GM23338 (cell line): ENCODE data around the gene SH2D2A. TPM values are rescaled to one million over a fixed set of nuclear protein-coding genes. Genes with fewer than 3 reads are reported as not detected.

Experiments used
- ATAC-seq: fragments of 200-7000 bp; cut with Tn5 transposase; 3 replicates; pipeline ENCODE4 v1.9.1; 2020
- DNase-seq: peaks from one replicate; pipeline ENCODE4 v3.0.0-alpha.2; 2015; ENCODE audit warnings: low spot score
- H2AFZ ChIP-seq: fragments of 200-600 bp; sonication (generic); 2 replicates; pipeline ENCODE4 v1.8.0; 2016; ENCODE audit warnings: antibody characterized with exemption, mild to moderate bottlenecking, moderate library complexity
- H3F3A ChIP-seq: fragments of 200-600 bp; sonication (generic); replicated peaks from 2 replicates; pipeline ENCODE4 v1.8.0; 2017; ENCODE audit warnings: antibody characterized with exemption, mixed run types, low read depth
- H3K27ac ChIP-seq: fragments of 200-600 bp; sonication (generic); 2 replicates; pipeline ENCODE4 v1.6.1; 2016; ENCODE audit warnings: low read depth
- H3K27me3 ChIP-seq: fragments of 200-600 bp; sonication (generic); 2 replicates; pipeline ENCODE4 v1.8.0; 2016; ENCODE audit warnings: mild to moderate bottlenecking, mixed run types, moderate library complexity; ENCODE audit not compliant: insufficient read depth
- H3K36me3 ChIP-seq: fragments of 200-600 bp; sonication (generic); 2 replicates; pipeline ENCODE4 v1.8.0; 2016; ENCODE audit warnings: mild to moderate bottlenecking; ENCODE audit not compliant: insufficient read depth
- H3K4me1 ChIP-seq: fragments of 200-600 bp; sonication (generic); 2 replicates; pipeline ENCODE4 v1.8.0; 2016; ENCODE audit warnings: mild to moderate bottlenecking, moderate library complexity; ENCODE audit not compliant: insufficient read depth
- H3K4me2 ChIP-seq: fragments of 200-600 bp; sonication (generic); 2 replicates; pipeline ENCODE4 v1.7.1; 2017; ENCODE audit warnings: mixed run types
- H3K4me3 ChIP-seq: fragments of 200-600 bp; sonication (generic); 2 replicates; pipeline ENCODE4 v1.6.1; 2016; ENCODE audit warnings: mixed run types
- H3K79me2 ChIP-seq: fragments of 200-600 bp; sonication (generic); replicated peaks from 2 replicates; pipeline ENCODE4 v1.8.0; 2017; ENCODE audit warnings: mild to moderate bottlenecking; ENCODE audit not compliant: insufficient read depth
- H3K9me2 ChIP-seq: fragments of 200-600 bp; sonication (generic); 2 replicates; pipeline ENCODE4 v1.8.0; 2017; ENCODE audit not compliant: insufficient read depth
- H4K20me1 ChIP-seq: fragments of 200-600 bp; sonication (generic); replicated peaks from 2 replicates; pipeline ENCODE4 v1.8.0; 2017; ENCODE audit warnings: mild to moderate bottlenecking; ENCODE audit not compliant: insufficient read depth
- H3K27ac Mint-ChIP-seq: 2 replicates; pipeline ENCODE4 v1.8.0; 2020; ENCODE audit warnings: inconsistent platforms, mild to moderate bottlenecking, moderate library complexity, mixed read lengths
- H3K27me3 Mint-ChIP-seq: 3 replicates; pipeline ENCODE4 v1.8.0; 2022; ENCODE audit warnings: low read depth, mild to moderate bottlenecking, moderate library complexity, mixed read lengths, inconsistent platforms; ENCODE audit not compliant: insufficient read depth, poor library complexity
- H3K36me3 Mint-ChIP-seq: 3 replicates; pipeline ENCODE4 v1.8.0; 2021; ENCODE audit warnings: low read depth, mild to moderate bottlenecking, inconsistent platforms, moderate library complexity, mixed read lengths
- H3K4me1 Mint-ChIP-seq: 3 replicates; pipeline ENCODE4 v1.8.0; 2020; ENCODE audit warnings: mild to moderate bottlenecking, inconsistent platforms, mixed read lengths
- H3K4me3 Mint-ChIP-seq: 3 replicates; pipeline ENCODE4 v1.8.0; 2021; ENCODE audit warnings: moderate library complexity, mild to moderate bottlenecking, inconsistent platforms, mixed read lengths
- H3K9me3 Mint-ChIP-seq: 3 replicates; pipeline ENCODE4 v1.8.0; 2020; ENCODE audit warnings: moderate library complexity, mild to moderate bottlenecking, inconsistent platforms, mixed read lengths
- EZH2phosphoT487 ChIP-seq: fragments of 200-600 bp; sonication (generic); IDR thresholded peaks from one replicate; pipeline ENCODE4 v1.8.1; 2018; ENCODE audit warnings: antibody characterized with exemption; ENCODE audit not compliant: unreplicated experiment
- NANOG ChIP-seq: IDR thresholded peaks from 2 replicates; pipeline ENCODE4 v1.6.1; 2016; ENCODE audit warnings: antibody characterized with exemption, borderline replicate concordance
- STAT1 ChIP-seq: IDR thresholded peaks from one replicate; pipeline ENCODE4 v1.6.1; 2016; ENCODE audit warnings: antibody characterized with exemption; ENCODE audit not compliant: unreplicated experiment
- ZNF114 ChIP-seq: fragments of 250-450 bp; sonication (Bioruptor Pico); IDR thresholded peaks from 2 replicates; pipeline ENCODE4 v1.5.0; 2020; ENCODE audit warnings: mild to moderate bottlenecking, moderate library complexity
- ZNF331 ChIP-seq: fragments of 250-450 bp; sonication (Bioruptor Pico); IDR thresholded peaks from 2 replicates; pipeline ENCODE4 v1.5.0; 2020; ENCODE audit warnings: low read depth, mild to moderate bottlenecking, moderate library complexity
- polyA plus RNA-seq: library from polyadenylated mRNA; unstranded; fragments of >200 nt; fragmentation: Nextera tagmentation; extraction: Ambion mirVana; gene quantifications from 2 replicates; pipeline ENCODE4 v1.2.1, GENCODE V29; 2016
- total RNA-seq: library from RNA; depleted of rRNA; stranded (reverse); fragments of >200 nt; shearing (Covaris generic); gene quantifications from 2 replicates; pipeline ENCODE4 v1.2.3, GENCODE V29; 2014
- TF ChIP-seq, protein P1 (sequence below): IDR thresholded peaks from 2 replicates; pipeline ENCODE4 v1.6.1; 2016; ENCODE audit warnings: antibody characterized with exemption
- TF ChIP-seq, protein P2 (sequence below): IDR thresholded peaks from one replicate; pipeline ENCODE4 v1.6.1; 2018; ENCODE audit warnings: antibody characterized with exemption; ENCODE audit not compliant: unreplicated experiment
- TF ChIP-seq, protein P3 (sequence below), 2 experiments: fragments of 200-600 bp in 1 of 2; sonication (generic) in 1 of 2; conservative IDR thresholded peaks; 2 replicates each; pipeline versions ENCODE4 v1.5.1 to v1.6.1; 2016 to 2017; ENCODE audit warnings: antibody characterized with exemption in 2 of 2, low read depth in 2 of 2, mild to moderate bottlenecking in 2 of 2, moderate library complexity in 1 of 2

The SH2D2A gene
- total and polyA plus RNA-seq, 2 experiments from 2014 or later: 5.5 to 11.5 TPM

DNA sequence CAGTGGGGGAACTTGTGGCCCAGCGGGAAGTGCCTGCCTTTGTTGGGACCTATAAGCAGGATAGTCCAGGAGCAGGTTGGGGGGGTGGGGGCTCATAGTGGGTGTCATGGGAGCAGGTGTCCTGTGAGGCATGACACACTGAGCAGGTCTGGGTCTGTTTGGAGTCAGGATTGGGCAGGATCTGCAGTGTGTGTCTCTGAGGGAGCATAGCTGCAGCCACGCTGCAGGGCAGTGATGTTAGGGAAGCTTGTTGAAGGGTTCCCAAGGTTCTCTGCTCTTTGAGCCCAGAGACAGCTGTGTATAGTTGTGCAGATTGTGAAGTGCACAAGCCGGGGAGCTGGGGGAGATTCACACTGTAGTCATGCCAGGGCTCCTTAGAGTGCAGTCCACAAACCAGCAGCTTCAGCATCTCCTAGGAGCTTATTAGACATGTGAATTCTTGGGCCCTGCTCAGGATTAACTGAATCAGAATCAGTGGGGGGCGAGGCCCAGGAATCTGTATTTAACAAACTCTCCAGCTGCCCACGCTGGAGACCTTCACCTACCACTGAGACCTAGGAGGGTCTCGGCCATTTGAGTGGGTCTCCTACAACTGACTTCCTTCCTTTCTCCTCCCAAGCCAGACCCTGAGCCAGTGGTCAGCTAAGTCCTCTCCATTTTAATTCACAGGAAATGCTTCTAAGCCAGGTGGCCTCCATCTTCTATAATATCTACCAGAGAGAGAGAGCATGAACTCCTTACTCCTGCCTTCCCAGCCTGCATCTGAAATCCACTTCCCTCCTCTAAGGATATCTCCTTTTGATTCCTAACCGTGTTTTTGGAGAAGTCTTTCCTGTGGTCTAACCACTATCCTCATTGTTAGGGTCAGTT lies 31.2 kb upstream of the SH2D2A start:
- peak overlapping the region; percentile 81 for H3K4me2 ChIP-seq
- no peaks in the 10 kb centered on the region; the same call in 1 of the 2 replicates for H4K20me1 ChIP-seq
- ATAC-seq (no peak), DNase-seq (no peak)
- H3K27me3 Mint-ChIP-seq: peaks cover 88% of the 10 kb centered on the region
- H3K79me2 ChIP-seq: no peaks in the 10 kb centered on the region
- no peak overlapping the region for H3K27ac Mint-ChIP-seq
- no peaks in the 10 kb centered on the region for H3K9me3 Mint-ChIP-seq
- H3K4me3 ChIP-seq: peak overlapping the region; percentile 63
- no peak overlapping the region for H3K27ac ChIP-seq
- no peaks in the 10 kb centered on the region for H3F3A ChIP-seq
- H3K9me2 ChIP-seq: no peaks in the 10 kb centered on the region
- H3K36me3 ChIP-seq: no peaks in the 10 kb centered on the region
- no peaks in the 10 kb centered on the region for H3K36me3 Mint-ChIP-seq
- peaks cover 16% of the 10 kb centered on the region for H3K4me1 Mint-ChIP-seq
- TF ChIP-seq, protein P1, sequence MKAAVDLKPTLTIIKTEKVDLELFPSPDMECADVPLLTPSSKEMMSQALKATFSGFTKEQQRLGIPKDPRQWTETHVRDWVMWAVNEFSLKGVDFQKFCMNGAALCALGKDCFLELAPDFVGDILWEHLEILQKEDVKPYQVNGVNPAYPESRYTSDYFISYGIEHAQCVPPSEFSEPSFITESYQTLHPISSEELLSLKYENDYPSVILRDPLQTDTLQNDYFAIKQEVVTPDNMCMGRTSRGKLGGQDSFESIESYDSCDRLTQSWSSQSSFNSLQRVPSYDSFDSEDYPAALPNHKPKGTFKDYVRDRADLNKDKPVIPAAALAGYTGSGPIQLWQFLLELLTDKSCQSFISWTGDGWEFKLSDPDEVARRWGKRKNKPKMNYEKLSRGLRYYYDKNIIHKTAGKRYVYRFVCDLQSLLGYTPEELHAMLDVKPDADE: no peak
- no peak for TF ChIP-seq ZNF331 (CRISPR knock-in tag)
- TF ChIP-seq, protein P2, sequence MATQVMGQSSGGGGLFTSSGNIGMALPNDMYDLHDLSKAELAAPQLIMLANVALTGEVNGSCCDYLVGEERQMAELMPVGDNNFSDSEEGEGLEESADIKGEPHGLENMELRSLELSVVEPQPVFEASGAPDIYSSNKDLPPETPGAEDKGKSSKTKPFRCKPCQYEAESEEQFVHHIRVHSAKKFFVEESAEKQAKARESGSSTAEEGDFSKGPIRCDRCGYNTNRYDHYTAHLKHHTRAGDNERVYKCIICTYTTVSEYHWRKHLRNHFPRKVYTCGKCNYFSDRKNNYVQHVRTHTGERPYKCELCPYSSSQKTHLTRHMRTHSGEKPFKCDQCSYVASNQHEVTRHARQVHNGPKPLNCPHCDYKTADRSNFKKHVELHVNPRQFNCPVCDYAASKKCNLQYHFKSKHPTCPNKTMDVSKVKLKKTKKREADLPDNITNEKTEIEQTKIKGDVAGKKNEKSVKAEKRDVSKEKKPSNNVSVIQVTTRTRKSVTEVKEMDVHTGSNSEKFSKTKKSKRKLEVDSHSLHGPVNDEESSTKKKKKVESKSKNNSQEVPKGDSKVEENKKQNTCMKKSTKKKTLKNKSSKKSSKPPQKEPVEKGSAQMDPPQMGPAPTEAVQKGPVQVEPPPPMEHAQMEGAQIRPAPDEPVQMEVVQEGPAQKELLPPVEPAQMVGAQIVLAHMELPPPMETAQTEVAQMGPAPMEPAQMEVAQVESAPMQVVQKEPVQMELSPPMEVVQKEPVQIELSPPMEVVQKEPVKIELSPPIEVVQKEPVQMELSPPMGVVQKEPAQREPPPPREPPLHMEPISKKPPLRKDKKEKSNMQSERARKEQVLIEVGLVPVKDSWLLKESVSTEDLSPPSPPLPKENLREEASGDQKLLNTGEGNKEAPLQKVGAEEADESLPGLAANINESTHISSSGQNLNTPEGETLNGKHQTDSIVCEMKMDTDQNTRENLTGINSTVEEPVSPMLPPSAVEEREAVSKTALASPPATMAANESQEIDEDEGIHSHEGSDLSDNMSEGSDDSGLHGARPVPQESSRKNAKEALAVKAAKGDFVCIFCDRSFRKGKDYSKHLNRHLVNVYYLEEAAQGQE: no peak
- TF ChIP-seq NANOG: no peak
- no peak for TF ChIP-seq STAT1
- no peak for TF ChIP-seq EZH2phosphoT487
- peaks cover 12% of the 10 kb centered on the region for H3K4me1 ChIP-seq
- H3K27me3 ChIP-seq: peaks cover 99% of the 10 kb centered on the region
- H3K4me3 Mint-ChIP-seq: peak overlapping the region; percentile 66
- H2AFZ ChIP-seq: peak overlapping the region; percentile 96

DNA sequence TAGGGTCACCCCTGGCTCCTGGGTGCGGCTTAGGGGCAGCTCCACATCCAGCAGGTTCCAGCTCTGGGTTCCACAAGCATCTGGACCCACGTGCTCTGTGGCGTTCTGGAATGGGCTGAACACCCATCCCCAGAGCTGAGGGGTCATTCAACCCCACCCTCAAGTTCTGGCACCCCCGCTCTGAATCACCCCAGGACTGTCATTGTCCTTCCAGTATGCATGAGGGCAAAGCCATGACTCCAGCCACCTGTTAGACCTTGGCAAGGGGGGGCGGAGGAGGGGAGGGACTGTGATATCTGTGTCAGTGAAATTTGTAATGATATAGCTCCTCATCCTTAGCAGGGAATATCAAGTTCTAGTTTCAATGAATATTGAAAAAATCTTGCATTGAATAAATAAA lies 30.0 kb upstream of the SH2D2A start:
- Mint-ChIP-seq H3K4me3 (peak overlapping the region; percentile 43; the same call in 1 of the 3 replicates), H3K9me3 (no peaks in the 10 kb centered on the region), H3K27ac (no peak overlapping the region), H3K36me3 (no peaks in the 10 kb centered on the region), H3K4me1 (peaks cover 16% of the 10 kb centered on the region), H3K27me3 (peaks cover 92% of the 10 kb centered on the region)
- Histone ChIP-seq H3K27ac (no peak overlapping the region), H4K20me1 (no peaks in the 10 kb centered on the region; the same call in 1 of the 2 replicates), H3K4me2 (no peak overlapping the region), H3K4me3 (no peak overlapping the region), H3K36me3 (no peaks in the 10 kb centered on the region), H3K4me1 (peaks cover 12% of the 10 kb centered on the region), H3K79me2 (no peaks in the 10 kb centered on the region), H2AFZ (no peak overlapping the region), H3K27me3 (peaks cover 99% of the 10 kb centered on the region), H3K9me2 (no peaks in the 10 kb centered on the region), H3F3A (no peaks in the 10 kb centered on the region)
- ATAC-seq: no peak
- TF ChIP-seq ZNF114 (CRISPR knock-in tag) (no peak), EZH2phosphoT487 (no peak)
- TF ChIP-seq, protein P3, sequence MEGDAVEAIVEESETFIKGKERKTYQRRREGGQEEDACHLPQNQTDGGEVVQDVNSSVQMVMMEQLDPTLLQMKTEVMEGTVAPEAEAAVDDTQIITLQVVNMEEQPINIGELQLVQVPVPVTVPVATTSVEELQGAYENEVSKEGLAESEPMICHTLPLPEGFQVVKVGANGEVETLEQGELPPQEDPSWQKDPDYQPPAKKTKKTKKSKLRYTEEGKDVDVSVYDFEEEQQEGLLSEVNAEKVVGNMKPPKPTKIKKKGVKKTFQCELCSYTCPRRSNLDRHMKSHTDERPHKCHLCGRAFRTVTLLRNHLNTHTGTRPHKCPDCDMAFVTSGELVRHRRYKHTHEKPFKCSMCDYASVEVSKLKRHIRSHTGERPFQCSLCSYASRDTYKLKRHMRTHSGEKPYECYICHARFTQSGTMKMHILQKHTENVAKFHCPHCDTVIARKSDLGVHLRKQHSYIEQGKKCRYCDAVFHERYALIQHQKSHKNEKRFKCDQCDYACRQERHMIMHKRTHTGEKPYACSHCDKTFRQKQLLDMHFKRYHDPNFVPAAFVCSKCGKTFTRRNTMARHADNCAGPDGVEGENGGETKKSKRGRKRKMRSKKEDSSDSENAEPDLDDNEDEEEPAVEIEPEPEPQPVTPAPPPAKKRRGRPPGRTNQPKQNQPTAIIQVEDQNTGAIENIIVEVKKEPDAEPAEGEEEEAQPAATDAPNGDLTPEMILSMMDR (conservative IDR thresholded peaks at IDR 0.05; ENCODE audit: low read depth in 2 of 2): no peak
- TF ChIP-seq, protein P1: no peak
- DNase-seq: no peak
